ENCODE data around the gene DSG2.

DSG2 gene

GRCh38 chr18:31558567-31558966, 60.6 kb downstream of the DSG2 start:
- Histone ChIP-seq H3K4me1 (ENCODE audit: control insufficient read depth, insufficient read depth, low read length) (no peaks in the 10 kb centered on the region), H3K27me3 (replicated peaks; ENCODE audit: control insufficient read depth, insufficient read depth, low read length) (peaks cover 33% of the 10 kb centered on the region), H3K9me3 (ENCODE audit: control insufficient read depth, low read length) (no peaks in the 10 kb centered on the region), H3K9ac (ENCODE audit: low read length) (no peak overlapping the region), H3K36me3 (ENCODE audit: control insufficient read depth, insufficient read depth, low read length, severe bottlenecking) (no peaks in the 10 kb centered on the region), H3K4me3 (ENCODE audit: low read length) (no peak overlapping the region)
- DNase-seq (ENCODE audit: low read depth) = no peak

GRCh38 chr18:31562726-31563125, 64.7 kb downstream of the DSG2 start:
- Histone ChIP-seq H3K9me3 (ENCODE audit: control insufficient read depth, low read length) (no peaks in the 10 kb centered on the region), H3K4me1 (ENCODE audit: control insufficient read depth, insufficient read depth, low read length) (peaks cover 9% of the 10 kb centered on the region), H3K4me3 (ENCODE audit: low read length) (no peak overlapping the region), H3K27me3 (replicated peaks; ENCODE audit: control insufficient read depth, insufficient read depth, low read length) (peaks cover 43% of the 10 kb centered on the region), H3K9ac (ENCODE audit: low read length) (no peak overlapping the region), H3K36me3 (ENCODE audit: control insufficient read depth, insufficient read depth, low read length, severe bottlenecking) (no peaks in the 10 kb centered on the region)
- DNase-seq (ENCODE audit: low read depth) = no peak

GRCh38 chr18:31563778-31564177, 65.8 kb downstream of the DSG2 start:
- Histone ChIP-seq H3K9me3 (ENCODE audit: control insufficient read depth, low read length) (no peaks in the 10 kb centered on the region), H3K4me3 (ENCODE audit: low read length) (no peak overlapping the region), H3K27me3 (replicated peaks; ENCODE audit: control insufficient read depth, insufficient read depth, low read length) (peaks cover 43% of the 10 kb centered on the region), H3K9ac (ENCODE audit: low read length) (no peak overlapping the region), H3K36me3 (ENCODE audit: control insufficient read depth, insufficient read depth, low read length, severe bottlenecking) (no peaks in the 10 kb centered on the region), H3K4me1 (ENCODE audit: control insufficient read depth, insufficient read depth, low read length) (peaks cover 9% of the 10 kb centered on the region)
- DNase-seq (ENCODE audit: low read depth) = no peak

GRCh38 chr18:31565345-31565744, 67.4 kb downstream of the DSG2 start:
- no peak overlapping the region for H3K4me3 ChIP-seq (ENCODE audit: low read length)
- H3K4me1 ChIP-seq (ENCODE audit: control insufficient read depth, insufficient read depth, low read length) = peaks cover 9% of the 10 kb centered on the region
- H3K27me3 ChIP-seq (replicated peaks; ENCODE audit: control insufficient read depth, insufficient read depth, low read length) = peaks cover 43% of the 10 kb centered on the region
- DNase-seq (ENCODE audit: low read depth) = no peak
- no peaks in the 10 kb centered on the region for H3K36me3 ChIP-seq (ENCODE audit: control insufficient read depth, insufficient read depth, low read length, severe bottlenecking)
- no peaks in the 10 kb centered on the region for H3K9me3 ChIP-seq (ENCODE audit: control insufficient read depth, low read length)
- H3K9ac ChIP-seq (ENCODE audit: low read length) = no peak overlapping the region

GRCh38 chr18:31565782-31566512, 68.0 kb downstream of the DSG2 start:
- DNase-seq (ENCODE audit: low read depth) = no peak
- Histone ChIP-seq H3K4me3 (ENCODE audit: low read length) (no peak overlapping the region), H3K36me3 (ENCODE audit: control insufficient read depth, insufficient read depth, low read length, severe bottlenecking) (no peaks in the 10 kb centered on the region)

GRCh38 chr18:31566576-31567306, 68.8 kb downstream of the DSG2 start:
- H3K9me3 ChIP-seq (ENCODE audit: control insufficient read depth, low read length) = no peaks in the 10 kb centered on the region
- H3K4me3 ChIP-seq (ENCODE audit: low read length) = no peak overlapping the region
- peaks cover 9% of the 10 kb centered on the region for H3K4me1 ChIP-seq (ENCODE audit: control insufficient read depth, insufficient read depth, low read length)
- no peak overlapping the region for H3K9ac ChIP-seq (ENCODE audit: low read length)
- H3K36me3 ChIP-seq (ENCODE audit: control insufficient read depth, insufficient read depth, low read length, severe bottlenecking) = no peaks in the 10 kb centered on the region
- peaks cover 32% of the 10 kb centered on the region for H3K27me3 ChIP-seq (replicated peaks; ENCODE audit: control insufficient read depth, insufficient read depth, low read length)
- DNase-seq (ENCODE audit: low read depth) = no peak

More at GRCh38 chr18:31565782-31566512, 68.0 kb downstream of the DSG2 start:
- H3K9ac ChIP-seq (ENCODE audit: low read length) = no peak overlapping the region
- no peaks in the 10 kb centered on the region for H3K9me3 ChIP-seq (ENCODE audit: control insufficient read depth, low read length)
- H3K4me1 ChIP-seq (ENCODE audit: control insufficient read depth, insufficient read depth, low read length) = peaks cover 9% of the 10 kb centered on the region
- H3K27me3 ChIP-seq (replicated peaks; ENCODE audit: control insufficient read depth, insufficient read depth, low read length) = peaks cover 39% of the 10 kb centered on the region

- Histone ChIP-seq H3K36me3 (ENCODE audit: control insufficient read depth, insufficient read depth, low read length, severe bottlenecking) (no peaks in the 10 kb centered on the region), H3K27me3 (replicated peaks; ENCODE audit: control insufficient read depth, insufficient read depth, low read length) (peaks cover 3% of the 10 kb centered on the region), H3K9me3 (ENCODE audit: control insufficient read depth, low read length) (no peaks in the 10 kb centered on the region), H3K9ac (ENCODE audit: low read length) (no peak overlapping the region), H3K4me3 (ENCODE audit: low read length) (no peak overlapping the region), H3K4me1 (ENCODE audit: control insufficient read depth, insufficient read depth, low read length) (peaks cover 4% of the 10 kb centered on the region)
- DNase-seq (ENCODE audit: low read depth) = no peak
Observed at GRCh38 chr18:31572368-31572767, 74.4 kb downstream of the DSG2 start.

- no peak for DNase-seq (ENCODE audit: low read depth)
- H3K4me1 ChIP-seq (ENCODE audit: control insufficient read depth, insufficient read depth, low read length) = peaks cover 4% of the 10 kb centered on the region
- H3K9me3 ChIP-seq (ENCODE audit: control insufficient read depth, low read length) = no peaks in the 10 kb centered on the region
- no peak overlapping the region for H3K4me3 ChIP-seq (ENCODE audit: low read length)
- H3K27me3 ChIP-seq (replicated peaks; ENCODE audit: control insufficient read depth, insufficient read depth, low read length) = peaks cover 3% of the 10 kb centered on the region
- no peaks in the 10 kb centered on the region for H3K36me3 ChIP-seq (ENCODE audit: control insufficient read depth, insufficient read depth, low read length, severe bottlenecking)
- H3K9ac ChIP-seq (ENCODE audit: low read length) = no peak overlapping the region
Observed at GRCh38 chr18:31573051-31573450, 75.1 kb downstream of the DSG2 start.

GRCh38 chr18:31574359-31574758, 76.4 kb downstream of the DSG2 start:
- DNase-seq (ENCODE audit: low read depth) = no peak
- Histone ChIP-seq H3K4me1 (ENCODE audit: control insufficient read depth, insufficient read depth, low read length) (peaks cover 4% of the 10 kb centered on the region), H3K27me3 (replicated peaks; ENCODE audit: control insufficient read depth, insufficient read depth, low read length) (peaks cover 3% of the 10 kb centered on the region), H3K9ac (ENCODE audit: low read length) (no peak overlapping the region), H3K4me3 (ENCODE audit: low read length) (no peak overlapping the region), H3K9me3 (ENCODE audit: control insufficient read depth, low read length) (no peaks in the 10 kb centered on the region), H3K36me3 (ENCODE audit: control insufficient read depth, insufficient read depth, low read length, severe bottlenecking) (no peaks in the 10 kb centered on the region)

- H3K36me3 ChIP-seq (ENCODE audit: control insufficient read depth, insufficient read depth, low read length, severe bottlenecking) = no peaks in the 10 kb centered on the region
- no peak overlapping the region for H3K4me3 ChIP-seq (ENCODE audit: low read length)
- peaks cover 3% of the 10 kb centered on the region for H3K27me3 ChIP-seq (replicated peaks; ENCODE audit: control insufficient read depth, insufficient read depth, low read length)
- no peak for DNase-seq (ENCODE audit: low read depth)
- peaks cover 4% of the 10 kb centered on the region for H3K4me1 ChIP-seq (ENCODE audit: control insufficient read depth, insufficient read depth, low read length)
- H3K9me3 ChIP-seq (ENCODE audit: control insufficient read depth, low read length) = no peaks in the 10 kb centered on the region
- no peak overlapping the region for H3K9ac ChIP-seq (ENCODE audit: low read length)
Observed at GRCh38 chr18:31575515-31576257, 77.7 kb downstream of the DSG2 start.

GRCh38 chr18:31576670-31577069, 78.7 kb downstream of the DSG2 start:
- no peak overlapping the region for H3K4me3 ChIP-seq (ENCODE audit: low read length)
- H3K36me3 ChIP-seq (ENCODE audit: control insufficient read depth, insufficient read depth, low read length, severe bottlenecking) = no peaks in the 10 kb centered on the region
- no peak overlapping the region for H3K9ac ChIP-seq (ENCODE audit: low read length)
- no peaks in the 10 kb centered on the region for H3K9me3 ChIP-seq (ENCODE audit: control insufficient read depth, low read length)
- peaks cover 9% of the 10 kb centered on the region for H3K4me1 ChIP-seq (ENCODE audit: control insufficient read depth, insufficient read depth, low read length)
- H3K27me3 ChIP-seq (replicated peaks; ENCODE audit: control insufficient read depth, insufficient read depth, low read length) = peaks cover 3% of the 10 kb centered on the region
- no peak for DNase-seq (ENCODE audit: low read depth)
